OCI-LY3 (cell line): ENCODE data around the gene OR51B6.

Experiments used
- EZH2phosphoT487 ChIP-seq: fragments of 200-600 bp; shearing (Covaris generic); IDR thresholded peaks from 2 replicates; pipeline ENCODE4 v1.6.1; 2018; ENCODE audit warnings: antibody characterized with exemption, mixed run types, low read depth
- TF ChIP-seq, protein P1 (sequence below): fragments of 200-600, 300-600 bp; sonication (generic); IDR thresholded peaks from 2 replicates; pipeline ENCODE4 v1.5.1; 2014; ENCODE audit warnings: antibody characterized with exemption, low read length, low read depth

DNA sequence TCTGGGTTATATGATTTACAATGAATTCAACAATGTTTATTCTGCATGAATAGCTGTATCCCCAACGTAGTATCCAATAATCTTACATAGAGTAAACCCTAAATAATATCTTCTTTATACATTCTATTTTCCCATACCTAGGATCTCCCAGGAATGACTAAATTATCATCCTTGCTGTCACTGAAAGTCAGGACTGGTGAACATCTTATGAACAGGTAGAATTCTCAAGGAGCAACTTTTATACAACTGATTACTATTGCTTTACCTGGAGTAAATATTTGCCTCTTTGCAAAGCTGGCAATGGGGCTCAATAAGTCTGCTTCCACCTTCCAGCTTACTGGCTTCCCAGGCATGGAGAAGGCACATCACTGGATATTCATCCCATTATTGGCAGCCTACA lies at the start of gene OR51B6:
- TF ChIP-seq, protein P1, sequence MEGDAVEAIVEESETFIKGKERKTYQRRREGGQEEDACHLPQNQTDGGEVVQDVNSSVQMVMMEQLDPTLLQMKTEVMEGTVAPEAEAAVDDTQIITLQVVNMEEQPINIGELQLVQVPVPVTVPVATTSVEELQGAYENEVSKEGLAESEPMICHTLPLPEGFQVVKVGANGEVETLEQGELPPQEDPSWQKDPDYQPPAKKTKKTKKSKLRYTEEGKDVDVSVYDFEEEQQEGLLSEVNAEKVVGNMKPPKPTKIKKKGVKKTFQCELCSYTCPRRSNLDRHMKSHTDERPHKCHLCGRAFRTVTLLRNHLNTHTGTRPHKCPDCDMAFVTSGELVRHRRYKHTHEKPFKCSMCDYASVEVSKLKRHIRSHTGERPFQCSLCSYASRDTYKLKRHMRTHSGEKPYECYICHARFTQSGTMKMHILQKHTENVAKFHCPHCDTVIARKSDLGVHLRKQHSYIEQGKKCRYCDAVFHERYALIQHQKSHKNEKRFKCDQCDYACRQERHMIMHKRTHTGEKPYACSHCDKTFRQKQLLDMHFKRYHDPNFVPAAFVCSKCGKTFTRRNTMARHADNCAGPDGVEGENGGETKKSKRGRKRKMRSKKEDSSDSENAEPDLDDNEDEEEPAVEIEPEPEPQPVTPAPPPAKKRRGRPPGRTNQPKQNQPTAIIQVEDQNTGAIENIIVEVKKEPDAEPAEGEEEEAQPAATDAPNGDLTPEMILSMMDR: no peak
- TF ChIP-seq EZH2phosphoT487: no peak
